HepG2 (cell line): Measurements from ENCODE around the gene ELP1. TPM values are rescaled to one million over a fixed set of nuclear protein-coding genes. Genes with fewer than 3 reads are reported as not detected.

ENCODE experiments used
- ATAC-seq: fragments of 200-7000 bp; cut with Tn5 transposase; 3 replicates; pipeline ENCODE4 v1.9.1; 2020; ENCODE audit warnings: mild to moderate bottlenecking, moderate library complexity
- BruUV-seq: library from RNA; stranded (reverse); fragments of 400-500 nt; replicated peaks from 2 replicates; lab custom pipeline; 2021; lab: Mats Ljungman, UMichigan
- CTCF ChIA-PET: fragments of 300-600 bp; formaldehyde crosslinking; extraction: SDS; loops from one replicate; lab custom pipeline; 2021; ENCODE audit warnings: low total read pairs, inconsistent platforms, low intra/inter-chr PET ratio; lab: Yijun Ruan, JAX
- POLR2A ChIA-PET: fragments of 350-600 bp; sonication (Branson Sonifier 250); formaldehyde crosslinking; loops from one replicate; lab custom pipeline; 2020; ENCODE audit warnings: antibody characterized with exemption, inconsistent platforms; lab: Yijun Ruan, JAX
- DNase-seq: peaks from one replicate; pipeline ENCODE4 v3.0.0-alpha.2; 2015; ENCODE audit warnings: low spot score
- FAIRE-seq: peaks from 3 replicates; lab custom pipeline; 2011; peaks lifted over from hg19 to GRCh38; lab: Jason Lieb, UNC
- H2AFZ ChIP-seq: one replicate; pipeline ENCODE4 v1.6.1; 2011; ENCODE audit warnings: low read length, inconsistent platforms
- H3K27ac ChIP-seq: fragments of 300-600 bp; 3 replicates; pipeline ENCODE4 v1.8.0; 2011; ENCODE audit warnings: mixed run types, mild to moderate bottlenecking, mixed read lengths, low read length, inconsistent platforms; ENCODE audit not compliant: insufficient read depth; ENCODE audit errors: extremely low read length
- H3K27me3 ChIP-seq, 2 experiments: fragments of 200-600 bp in 1 of 2; 2 replicates in 1 of 2; 3 replicates in 1 of 2; pipeline versions ENCODE4 v1.6.0 to v1.8.0; 2011; ENCODE audit warnings: low read length in 2 of 2, mild to moderate bottlenecking in 2 of 2, moderate library complexity in 2 of 2, inconsistent platforms in 1 of 2; ENCODE audit not compliant: insufficient read depth in 2 of 2, control insufficient read depth in 1 of 2
- H3K36me3 ChIP-seq, 2 experiments: fragments of 200-600 bp in 1 of 2; replicated peaks in 1 of 2; 2 replicates in 1 of 2; 3 replicates in 1 of 2; pipeline versions ENCODE4 v1.5.1 to v1.8.0; 2011; ENCODE audit warnings: low read length in 2 of 2, inconsistent platforms in 1 of 2; ENCODE audit not compliant: insufficient read depth in 2 of 2, control insufficient read depth in 1 of 2
- H3K4me1 ChIP-seq: 2 replicates; pipeline ENCODE4 v1.5.1; 2012; ENCODE audit warnings: low read length, inconsistent platforms; ENCODE audit not compliant: insufficient read depth
- H3K4me2 ChIP-seq: 2 replicates; pipeline ENCODE4 v1.6.0; 2011; ENCODE audit warnings: low read depth, low read length, inconsistent platforms
- H3K4me3 ChIP-seq, 3 experiments: fragments of 200-600 bp in 1 of 3; sonication (generic), shearing (Covaris generic) in 1 of 3; replicated peaks in 1 of 3; 2 replicates each; pipeline ENCODE4 v1.5.1; 2011 to 2016; ENCODE audit warnings: low read length in 3 of 3, inconsistent platforms in 2 of 3, low read depth in 2 of 3, mild to moderate bottlenecking in 2 of 3, control low read depth in 1 of 3, mixed read lengths in 1 of 3; ENCODE audit not compliant: insufficient read depth in 1 of 3
- H3K79me2 ChIP-seq: one replicate; pipeline ENCODE4 v1.6.1; 2011; ENCODE audit warnings: low read length, inconsistent platforms; ENCODE audit not compliant: insufficient read depth
- H3K9ac ChIP-seq: 2 replicates; pipeline ENCODE4 v1.6.0; 2011; ENCODE audit warnings: mild to moderate bottlenecking, low read depth, low read length, inconsistent platforms; ENCODE audit not compliant: insufficient read depth
- H3K9me3 ChIP-seq: 2 replicates; pipeline ENCODE4 v1.5.1; 2012; ENCODE audit warnings: mild to moderate bottlenecking, low read length
- H4K20me1 ChIP-seq: 2 replicates; pipeline ENCODE4 v1.6.0; 2011; ENCODE audit warnings: inconsistent platforms, mild to moderate bottlenecking, low read length, moderate library complexity; ENCODE audit not compliant: insufficient read depth
- EHMT2 ChIP-seq: fragments of 200-600 bp; sonication (generic); IDR thresholded peaks from 2 replicates; pipeline ENCODE4 v1.7.0; 2017; ENCODE audit warnings: antibody characterized with exemption, low read depth, low read length, borderline replicate concordance
- HNRNPLL ChIP-seq: fragments of 200-400 bp; formaldehyde crosslinking; IDR thresholded peaks from 2 replicates; pipeline ENCODE4 v1.6.1; 2017; ENCODE audit warnings: mild to moderate bottlenecking, low read depth, low read length; ENCODE audit not compliant: poor library complexity, severe bottlenecking
- JUN ChIP-seq: sonication (generic); formaldehyde crosslinking; IDR thresholded peaks from 2 replicates; pipeline ENCODE4 v1.4.0; 2020; ENCODE audit warnings: mild to moderate bottlenecking, missing genetic modification reagents
- NCOA2 ChIP-seq: sonication (generic); formaldehyde crosslinking; IDR thresholded peaks from 2 replicates; pipeline ENCODE4 v1.8.0; 2022; ENCODE audit warnings: inconsistent platforms
- RAD21 ChIP-seq: fragments of 450-650 bp; formaldehyde crosslinking; IDR thresholded peaks from 2 replicates; pipeline ENCODE4 v1.5.0; 2020; ENCODE audit warnings: mild to moderate bottlenecking
- RBFOX2 ChIP-seq: fragments of 200-400 bp; formaldehyde crosslinking; IDR thresholded peaks from 2 replicates; pipeline ENCODE4 v1.6.1; 2017; ENCODE audit warnings: low read depth, mild to moderate bottlenecking, low read length
- SAFB2 ChIP-seq: sonication (generic); formaldehyde crosslinking; IDR thresholded peaks from 2 replicates; pipeline ENCODE4 v1.5.1; 2020; ENCODE audit warnings: missing genetic modification reagents, low read depth, mild to moderate bottlenecking, borderline replicate concordance
- SOX6 ChIP-seq, 2 experiments: fragments of 450-650 bp in 1 of 2; sonication (generic) in 1 of 2; formaldehyde crosslinking in 1 of 2; IDR thresholded peaks; 2 replicates each; pipeline versions ENCODE4 v1.4.0 to v1.6.1; 2017 to 2020; ENCODE audit warnings: antibody characterized with exemption in 1 of 2, mild to moderate bottlenecking in 1 of 2, missing genetic modification reagents in 1 of 2
- ZFP36L2 ChIP-seq: sonication (generic); formaldehyde crosslinking; IDR thresholded peaks from 2 replicates; pipeline ENCODE4 v1.4.0; 2020; ENCODE audit warnings: missing genetic modification reagents
- ZNF776 ChIP-seq: sonication (generic); formaldehyde crosslinking; IDR thresholded peaks from 2 replicates; pipeline ENCODE4 v1.4.0; 2020; ENCODE audit warnings: mild to moderate bottlenecking, missing genetic modification reagents
- ZSCAN20 ChIP-seq: sonication (generic); formaldehyde crosslinking; IDR thresholded peaks from 2 replicates; pipeline ENCODE4 v1.4.0; 2020; ENCODE audit warnings: missing genetic modification reagents, mild to moderate bottlenecking, borderline replicate concordance
- WGBS: methylation state at CpG from one replicate; pipeline ENCODE4 v1.1.6; 2017; ENCODE audit warnings: low lambda C conversion rate; 5-methylcytosine and 5-hydroxymethylcytosine counted together
- in situ Hi-C: cut with HindIII; loops from 2 replicates; pipeline ENCODE4 v1.10.0; 2017; ENCODE audit warnings: low pct_unique_long_range_greater_than_20kb; ENCODE audit not compliant: extremely low pct_ligation_motif_present
- intact Hi-C: fragments of 100-400 bp; cut with micrococcal nuclease; formaldehyde crosslinking; loops from one replicate; pipeline ENCODE4 v1.10.0; 2022; ENCODE audit not compliant: unreplicated experiment
- polyA plus RNA-seq, 8 experiments: library from polyadenylated mRNA; depleted of rRNA in 3 of 8; stranded (reverse) in 7 of 8; unstranded in 1 of 8; fragments of >200 nt; fragmentation: Illumina TruSeq in 4 of 8; extraction: Trizol in 4 of 8; gene quantifications; 2 replicates each; pipeline versions ENCODE4 v1.2.1 to v1.2.3, GENCODE V29; 2011 to 2016; ENCODE audit warnings: low read depth in 4 of 8, missing spikeins in 1 of 8, mixed read lengths in 1 of 8; ENCODE audit not compliant: insufficient read depth in 1 of 8
- total RNA-seq, 5 experiments: library from RNA; depleted of rRNA; stranded (reverse); fragments of >200 nt; fragmentation: Illumina TruSeq; extraction: Trizol; gene quantifications; 2 replicates each; pipeline ENCODE4 v1.2.3, GENCODE V29; 2016; ENCODE audit warnings: low read depth in 1 of 5
- TF ChIP-seq, protein P1 (sequence below): sonication (generic); formaldehyde crosslinking; IDR thresholded peaks from 2 replicates; pipeline ENCODE4 v1.4.0; 2020; ENCODE audit warnings: missing genetic modification reagents

The ELP1 gene
- total and polyA plus RNA-seq, 2 of the 13 experiments (the other 11 are each of a cell fraction or from before 2014, with no cell fraction given): 157 to 275 TPM

DNA sequence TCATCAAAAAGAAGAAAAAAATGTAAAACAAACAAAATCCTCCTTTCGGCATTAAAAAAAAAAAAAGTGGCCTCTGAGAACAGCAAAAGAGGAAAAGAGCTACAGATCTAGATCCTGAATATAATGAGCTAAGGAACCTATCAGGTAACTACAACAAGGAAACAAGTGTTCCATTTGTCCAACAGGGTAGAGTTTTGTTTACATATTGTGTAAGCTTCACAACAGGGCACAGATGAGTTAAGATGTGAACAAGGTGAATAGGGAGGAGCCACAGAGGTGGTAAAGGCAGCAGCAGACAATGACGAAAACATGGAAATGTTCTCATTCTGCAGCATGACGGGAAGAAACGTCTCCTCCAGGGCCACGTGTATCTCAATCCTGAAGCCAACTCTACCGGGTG is 14.4 kb downstream of the ELP1 start (continued):
- TF ChIP-seq RBFOX2: no peak
- no peak for TF ChIP-seq SOX6 (IDR thresholded peaks at IDR 0.05)
- TF ChIP-seq SOX6 (CRISPR knock-in tag; IDR thresholded peaks at IDR 0.05): peak; percentile 56; the same call in 1 of the 2 replicates
- no peak for TF ChIP-seq ZNF776 (CRISPR knock-in tag)
- no peak for TF ChIP-seq HNRNPLL
- no peak for TF ChIP-seq NCOA2 (CRISPR knock-in tag)
- TF ChIP-seq, protein P1, sequence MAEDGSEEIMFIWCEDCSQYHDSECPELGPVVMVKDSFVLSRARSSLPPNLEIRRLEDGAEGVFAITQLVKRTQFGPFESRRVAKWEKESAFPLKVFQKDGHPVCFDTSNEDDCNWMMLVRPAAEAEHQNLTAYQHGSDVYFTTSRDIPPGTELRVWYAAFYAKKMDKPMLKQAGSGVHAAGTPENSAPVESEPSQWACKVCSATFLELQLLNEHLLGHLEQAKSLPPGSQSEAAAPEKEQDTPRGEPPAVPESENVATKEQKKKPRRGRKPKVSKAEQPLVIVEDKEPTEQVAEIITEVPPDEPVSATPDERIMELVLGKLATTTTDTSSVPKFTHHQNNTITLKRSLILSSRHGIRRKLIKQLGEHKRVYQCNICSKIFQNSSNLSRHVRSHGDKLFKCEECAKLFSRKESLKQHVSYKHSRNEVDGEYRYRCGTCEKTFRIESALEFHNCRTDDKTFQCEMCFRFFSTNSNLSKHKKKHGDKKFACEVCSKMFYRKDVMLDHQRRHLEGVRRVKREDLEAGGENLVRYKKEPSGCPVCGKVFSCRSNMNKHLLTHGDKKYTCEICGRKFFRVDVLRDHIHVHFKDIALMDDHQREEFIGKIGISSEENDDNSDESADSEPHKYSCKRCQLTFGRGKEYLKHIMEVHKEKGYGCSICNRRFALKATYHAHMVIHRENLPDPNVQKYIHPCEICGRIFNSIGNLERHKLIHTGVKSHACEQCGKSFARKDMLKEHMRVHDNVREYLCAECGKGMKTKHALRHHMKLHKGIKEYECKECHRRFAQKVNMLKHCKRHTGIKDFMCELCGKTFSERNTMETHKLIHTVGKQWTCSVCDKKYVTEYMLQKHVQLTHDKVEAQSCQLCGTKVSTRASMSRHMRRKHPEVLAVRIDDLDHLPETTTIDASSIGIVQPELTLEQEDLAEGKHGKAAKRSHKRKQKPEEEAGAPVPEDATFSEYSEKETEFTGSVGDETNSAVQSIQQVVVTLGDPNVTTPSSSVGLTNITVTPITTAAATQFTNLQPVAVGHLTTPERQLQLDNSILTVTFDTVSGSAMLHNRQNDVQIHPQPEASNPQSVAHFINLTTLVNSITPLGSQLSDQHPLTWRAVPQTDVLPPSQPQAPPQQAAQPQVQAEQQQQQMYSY (CRISPR knock-in tag): no peak
- no peak for TF ChIP-seq RAD21 (CRISPR knock-in tag)
- TF ChIP-seq EHMT2: no peak
- no peak for TF ChIP-seq JUN (CRISPR knock-in tag)
- TF ChIP-seq, all 625 proteins: peak for 24

DNA sequence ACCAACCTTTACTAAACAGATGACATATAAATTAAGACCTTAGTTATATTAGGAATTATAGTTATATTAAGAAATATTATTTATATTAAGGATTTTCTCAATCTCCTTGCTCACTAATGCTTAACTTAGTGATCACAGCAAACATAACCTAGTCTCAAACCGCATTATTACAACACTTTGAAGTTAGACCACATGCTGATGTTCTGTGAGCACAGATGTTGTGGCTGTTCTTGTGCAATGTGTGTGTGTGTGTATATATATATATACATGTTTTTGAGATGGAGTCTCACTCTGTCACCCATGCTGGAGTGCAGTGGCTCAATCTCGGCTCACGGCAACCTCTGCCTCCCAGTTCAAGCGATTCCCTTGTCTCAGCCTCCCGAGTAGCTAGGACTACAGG is 20.5 kb downstream of the ELP1 start:
- no TSS peak for BruUV-seq
- 97% methylated on average over 5 of the region's 5 CpGs for WGBS
- no peak for TF ChIP-seq ZSCAN20 (CRISPR knock-in tag)
- TF ChIP-seq SAFB2 (CRISPR knock-in tag): no peak
- TF ChIP-seq ZFP36L2 (CRISPR knock-in tag): no peak

More for the DNA sequence above, 20.5 kb downstream of the ELP1 start:
- H3K9ac ChIP-seq: no peak overlapping the region
- H3K27ac ChIP-seq: no peak overlapping the region
- FAIRE-seq (no peak), ATAC-seq (no peak), DNase-seq (no peak)
- H3K4me3 ChIP-seq: no peak overlapping the region
- intact Hi-C loops: no loop called here
- POLR2A ChIA-PET: no interaction called here
- H3K9me3 ChIP-seq: no peaks in the 10 kb centered on the region
- CTCF ChIA-PET: no interaction called here
- H3K36me3 ChIP-seq: peaks cover 26 to 83% of the 10 kb centered on the region in 2 experiments
- H3K4me2 ChIP-seq: no peak overlapping the region
- H2AFZ ChIP-seq: no peak overlapping the region
- H4K20me1 ChIP-seq: no peaks in the 10 kb centered on the region
- peaks cover 5% of the 10 kb centered on the region for H3K79me2 ChIP-seq
- H3K4me1 ChIP-seq: peaks cover 9% of the 10 kb centered on the region
- in situ Hi-C loops: no loop called here
- no peaks in the 10 kb centered on the region for H3K27me3 ChIP-seq
